ENCODE results near the gene R3HCC1L.

R3HCC1L gene

DNA sequence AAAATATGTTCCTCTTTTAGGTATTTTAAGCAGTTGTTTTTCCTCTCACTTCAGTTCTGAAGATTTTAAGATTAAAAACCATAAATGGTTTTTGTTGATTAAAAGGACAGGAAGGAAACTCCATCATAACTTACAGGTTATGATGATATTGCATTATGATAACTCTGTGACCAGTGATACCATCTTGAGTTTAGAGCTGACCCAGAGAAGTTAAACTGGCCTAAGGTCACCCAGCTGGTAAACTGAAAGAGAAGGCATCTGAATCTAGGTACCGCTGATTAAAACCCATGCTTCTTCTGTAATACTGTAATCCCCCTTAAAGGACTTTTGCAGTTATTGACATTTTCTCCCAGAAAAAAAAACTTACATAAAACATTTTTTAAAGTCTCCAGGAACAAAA is 103.9 kb downstream of the R3HCC1L start:
- no peak for DNase-seq

DNA sequence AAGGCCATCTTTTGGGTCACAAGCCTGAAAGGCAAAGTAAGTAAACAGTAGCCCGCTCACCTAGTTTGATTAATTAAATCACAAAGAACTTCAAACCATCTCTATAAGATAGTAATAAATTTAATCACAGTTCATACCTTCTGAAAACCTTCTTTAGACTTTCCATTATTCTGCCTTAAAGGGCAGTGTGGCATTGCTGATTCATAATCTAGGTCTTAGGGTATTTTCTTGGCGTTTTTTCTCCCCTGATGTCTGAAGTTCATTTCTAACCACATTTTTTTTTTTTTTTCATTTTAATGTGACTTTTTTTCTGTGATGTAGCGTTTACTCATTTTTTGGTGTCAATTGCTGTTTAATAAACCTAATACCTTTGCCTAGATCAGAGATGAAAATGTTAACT is 106.1 kb downstream of the R3HCC1L start:
- DNase-seq = no peak

DNA sequence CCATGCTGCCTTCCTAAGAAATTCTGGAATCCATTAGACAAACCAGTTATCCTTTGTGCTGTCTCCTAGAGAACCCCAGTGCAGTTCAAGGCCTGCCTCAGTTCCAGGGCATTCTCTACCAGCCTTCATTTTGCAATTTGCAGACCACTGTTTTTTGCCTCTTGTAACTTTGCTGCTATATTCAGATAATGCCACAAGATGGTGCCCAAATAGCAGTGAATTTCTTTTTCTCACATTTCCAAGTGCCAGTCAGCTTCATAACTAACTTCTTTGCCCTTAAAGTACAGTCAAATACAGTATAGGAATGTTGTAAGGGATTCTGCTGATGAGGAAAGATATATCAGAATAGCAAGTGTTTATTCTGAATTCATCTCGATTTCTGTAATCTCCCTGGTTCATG is 108.4 kb downstream of the R3HCC1L start:
- DNase-seq = no peak

DNA sequence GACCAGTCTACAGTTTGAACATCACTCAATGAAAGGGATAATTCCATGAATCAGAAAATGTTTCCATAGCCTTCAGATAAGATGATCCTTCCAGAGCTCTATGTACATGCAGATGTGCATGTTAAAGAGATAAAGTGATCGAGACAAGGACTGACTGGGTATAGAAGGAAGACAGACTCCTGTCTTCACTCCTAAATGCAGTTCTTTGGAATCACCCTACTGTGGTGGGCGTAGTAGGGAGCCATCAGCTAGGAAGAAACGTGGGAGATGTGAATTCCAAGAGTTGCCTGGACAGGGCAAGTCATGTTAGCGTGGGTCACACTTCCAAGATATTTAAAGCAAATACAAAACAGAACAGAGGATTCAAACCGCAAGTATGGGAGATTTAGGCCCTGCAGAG is 109.7 kb downstream of the R3HCC1L start:
- DNase-seq = no peak

DNA sequence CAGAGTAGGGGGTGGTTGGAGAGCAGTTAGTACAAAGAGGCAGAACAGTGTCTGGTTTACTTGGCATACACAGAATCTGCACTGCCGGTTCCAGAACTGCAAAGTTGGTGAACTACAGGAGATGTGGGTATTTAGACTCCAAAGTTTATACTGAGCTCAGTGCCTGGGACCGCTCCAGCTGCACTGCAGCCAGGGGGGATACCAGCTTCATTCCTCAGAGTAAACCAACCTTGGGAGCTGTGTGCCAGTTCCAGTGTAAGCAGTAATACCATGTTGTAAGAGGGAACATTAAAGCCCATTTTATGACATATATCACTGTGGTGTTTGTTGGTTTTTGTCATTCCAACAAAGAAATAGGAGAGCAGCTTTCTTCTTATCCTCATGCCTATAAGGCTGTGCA is 110.1 kb downstream of the R3HCC1L start:
- no peak for DNase-seq

DNA sequence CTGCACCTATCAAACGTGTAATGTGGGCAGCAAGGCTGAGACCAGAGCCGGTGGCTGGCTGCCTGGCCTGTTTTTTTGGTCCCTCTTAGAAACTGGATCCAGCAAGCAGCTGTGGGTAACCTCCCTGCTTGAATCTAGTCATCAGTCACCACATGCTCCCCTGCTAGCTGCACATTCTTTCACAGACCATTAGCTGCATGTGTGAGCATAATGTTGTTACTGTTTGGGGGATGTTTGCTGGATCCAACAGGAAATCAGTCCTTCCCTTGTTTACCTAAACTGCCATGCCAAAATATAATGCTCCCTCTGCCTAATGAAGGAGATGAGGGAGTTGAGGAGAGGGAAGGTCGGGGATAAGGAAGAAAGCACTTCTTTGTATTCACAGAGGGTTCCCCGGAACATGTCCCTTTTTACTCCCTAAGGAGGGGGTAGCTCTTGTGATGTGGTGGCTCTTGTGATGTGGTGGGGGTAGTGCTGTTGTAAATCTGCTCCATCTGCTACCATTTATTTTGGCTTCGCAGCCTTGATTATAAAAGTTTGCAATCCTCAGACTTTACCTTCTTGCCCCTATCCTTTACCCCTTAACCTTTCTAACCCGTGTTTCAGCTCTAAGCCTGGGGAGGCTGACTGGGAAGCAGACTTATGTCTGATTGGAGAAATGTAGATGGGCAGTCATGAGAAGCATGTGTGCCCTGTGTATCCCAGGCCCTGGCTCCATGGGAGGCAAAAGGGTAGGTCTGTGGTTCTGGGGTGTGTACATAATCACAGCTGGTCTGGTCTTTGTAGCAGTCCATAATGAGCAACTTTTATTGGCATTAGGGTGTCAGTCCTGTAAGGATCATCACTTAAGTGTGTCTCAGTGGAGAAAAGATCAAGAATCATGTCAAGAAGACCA is 112.7 kb downstream of the R3HCC1L start:
- DNase-seq = no peak

DNA sequence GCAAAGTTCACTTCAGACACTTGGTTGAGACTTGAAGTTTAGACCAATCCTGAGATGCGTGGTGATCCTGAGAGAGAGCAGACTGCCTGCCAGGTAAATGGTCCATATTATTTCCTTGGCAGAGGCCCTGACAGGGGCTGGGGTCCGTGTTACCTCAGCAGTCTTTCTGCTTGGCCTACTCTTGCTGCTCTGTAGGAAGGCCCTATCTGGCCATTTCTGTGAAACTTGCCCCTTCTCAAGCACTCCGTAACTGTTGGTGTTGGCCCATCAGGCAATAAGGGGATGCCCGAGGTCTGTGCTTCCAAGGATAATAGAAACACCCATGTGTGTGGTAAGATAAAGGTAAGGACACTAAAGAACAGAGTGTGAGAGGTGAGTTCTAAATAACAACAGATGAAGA is 113.6 kb downstream of the R3HCC1L start:
- no peak for DNase-seq

DNA sequence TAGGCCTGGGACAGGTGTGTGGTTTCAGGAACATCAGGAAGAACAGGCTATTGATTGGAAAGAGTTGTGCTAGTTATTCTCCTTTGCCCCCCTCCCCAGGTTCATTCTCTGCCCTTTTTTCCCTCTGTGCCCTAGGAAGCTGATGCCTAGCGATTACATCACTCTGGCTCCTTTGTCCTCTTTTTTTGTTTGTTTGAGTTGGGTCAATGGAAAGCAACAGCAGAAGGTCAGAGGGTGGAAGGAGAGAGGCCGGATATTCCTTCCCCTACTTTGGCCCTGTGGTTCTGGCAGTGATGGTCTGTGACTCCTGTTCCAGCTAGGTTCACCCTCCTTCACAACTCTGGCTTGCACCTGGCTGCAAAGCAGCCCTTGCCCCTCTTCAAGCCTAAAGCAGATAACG is 114.7 kb downstream of the R3HCC1L start:
- DNase-seq = no peak

DNA sequence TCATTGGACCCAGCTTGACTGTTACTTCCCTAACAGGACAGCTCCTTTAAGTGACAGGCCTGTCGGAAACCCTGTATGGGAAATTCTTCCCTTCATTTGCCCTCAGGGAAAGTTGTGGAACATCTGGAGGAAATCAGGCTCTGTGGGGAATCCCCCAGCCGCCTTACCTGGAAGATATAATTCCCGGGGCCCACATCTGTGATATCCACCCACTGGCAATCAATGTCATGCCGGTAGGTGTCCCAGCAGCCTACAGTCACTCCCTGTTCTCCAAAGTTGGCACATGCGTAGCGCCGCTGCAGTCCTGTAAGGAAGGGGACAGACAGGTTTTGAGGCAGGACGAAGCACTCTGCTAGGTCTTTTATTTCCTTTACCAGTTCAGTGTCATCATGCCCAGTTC is 116.9 kb downstream of the R3HCC1L start:
- no peak for DNase-seq

DNA sequence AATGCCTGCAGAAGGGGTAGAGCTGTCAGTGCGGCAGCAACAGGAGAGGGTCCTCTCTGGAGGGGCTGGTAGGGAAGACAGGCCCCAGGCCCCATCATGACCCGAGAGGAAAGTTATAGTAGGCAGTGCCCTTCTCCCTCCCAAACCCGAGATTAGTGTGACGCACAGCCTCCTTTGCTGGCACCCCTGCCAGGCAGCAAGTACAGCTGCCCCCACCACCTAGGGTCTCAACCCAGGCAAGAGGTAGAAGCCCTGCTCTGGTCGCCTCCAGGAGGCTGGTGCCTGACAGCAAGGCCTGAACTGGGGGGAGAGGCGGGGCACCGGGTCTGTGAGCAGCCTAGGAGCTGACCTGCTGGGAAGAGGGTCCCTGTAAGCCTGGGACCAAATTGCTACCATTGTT is 118.0 kb downstream of the R3HCC1L start:
- DNase-seq = no peak

DNA sequence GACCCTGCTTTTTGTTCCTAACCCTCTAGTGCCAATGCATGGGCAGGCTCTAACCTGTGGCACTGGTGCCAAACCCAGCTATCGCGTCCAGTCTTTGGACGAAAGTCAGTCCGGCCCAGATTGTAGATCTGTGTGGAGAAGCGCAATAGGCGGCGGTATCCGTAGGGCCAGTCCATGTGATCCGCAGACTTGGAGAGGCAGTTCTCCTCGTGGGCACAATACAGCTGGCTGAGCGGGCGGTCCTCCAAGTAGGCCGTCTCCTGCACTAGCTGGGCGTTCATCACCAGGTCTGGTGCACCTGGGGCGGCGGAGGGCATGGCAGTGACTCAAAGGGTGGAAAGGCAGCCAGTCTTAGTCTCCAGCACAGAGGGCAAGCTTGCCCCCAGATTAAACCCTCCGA is 119.0 kb downstream of the R3HCC1L start:
- no peak for DNase-seq

DNA sequence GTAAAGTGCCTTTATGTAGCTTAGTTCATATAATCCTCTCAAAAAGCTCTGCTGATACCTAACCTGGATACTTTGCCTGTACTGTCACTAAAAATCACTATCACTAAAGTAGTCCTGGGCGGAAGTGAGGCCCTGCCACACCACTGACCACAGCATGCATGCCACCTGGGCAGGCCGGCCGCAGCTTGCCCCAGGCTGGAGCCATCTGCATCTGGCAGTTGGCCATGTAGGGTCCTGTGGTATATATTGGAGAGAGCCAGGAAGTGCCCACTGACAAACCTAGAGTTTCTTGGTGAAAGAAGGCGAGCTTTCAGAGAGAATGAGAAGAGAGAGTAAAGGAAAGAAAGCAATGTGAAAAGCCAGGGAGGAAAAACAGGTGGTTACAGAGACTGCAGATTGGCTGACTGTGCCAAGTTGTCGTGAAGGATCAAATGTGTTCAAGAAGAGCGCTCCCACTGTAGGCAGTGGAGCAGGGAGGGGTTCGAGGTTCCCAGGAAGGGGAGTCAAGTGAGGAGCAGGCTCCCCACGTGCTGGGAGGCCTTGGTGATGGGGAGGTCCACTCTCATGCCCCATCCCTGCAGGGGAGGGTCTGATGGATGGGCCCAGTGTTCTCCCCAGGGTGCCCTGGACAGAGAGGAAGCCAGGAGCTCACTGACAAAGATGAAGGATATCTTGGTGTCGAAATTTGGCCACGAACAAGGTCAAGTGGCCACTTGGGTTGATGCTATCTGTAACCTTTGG is 119.9 kb downstream of the R3HCC1L start:
- DNase-seq = no peak

DNA sequence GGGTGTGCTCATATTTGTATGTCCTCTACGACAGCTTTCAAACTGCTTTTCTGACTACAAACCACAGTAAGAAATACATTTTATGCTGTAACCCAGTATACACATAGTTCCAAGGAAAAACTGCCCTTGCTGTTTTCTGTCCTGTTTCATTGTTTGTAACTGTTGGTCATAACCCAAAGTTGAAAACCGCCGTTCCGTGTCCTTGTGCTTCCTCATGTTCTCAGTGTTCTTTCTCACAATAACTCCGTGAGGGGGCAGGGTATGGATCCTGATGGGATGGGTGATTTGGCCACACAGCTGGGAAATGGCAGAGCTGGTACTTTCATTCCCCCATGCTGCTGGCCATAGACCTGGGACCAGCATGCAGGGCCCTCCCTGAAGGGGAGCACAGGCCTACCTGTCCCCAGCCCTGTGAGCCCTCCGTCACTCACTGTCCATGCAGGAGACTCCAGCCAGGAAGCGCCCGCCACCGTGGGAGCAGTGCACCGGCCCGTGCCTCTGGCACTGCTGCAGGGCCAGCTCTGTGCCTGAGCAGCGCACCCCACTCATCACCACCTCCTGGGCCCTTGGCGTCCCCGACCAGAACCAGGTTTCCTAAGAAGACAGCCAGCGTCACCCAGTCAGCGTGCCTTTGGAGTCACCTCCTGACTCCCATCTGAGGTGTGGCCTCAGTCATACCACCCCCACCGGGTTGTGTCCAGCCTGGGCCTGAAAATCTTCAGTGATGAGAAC is 120.9 kb downstream of the R3HCC1L start:
- no peak for DNase-seq

DNA sequence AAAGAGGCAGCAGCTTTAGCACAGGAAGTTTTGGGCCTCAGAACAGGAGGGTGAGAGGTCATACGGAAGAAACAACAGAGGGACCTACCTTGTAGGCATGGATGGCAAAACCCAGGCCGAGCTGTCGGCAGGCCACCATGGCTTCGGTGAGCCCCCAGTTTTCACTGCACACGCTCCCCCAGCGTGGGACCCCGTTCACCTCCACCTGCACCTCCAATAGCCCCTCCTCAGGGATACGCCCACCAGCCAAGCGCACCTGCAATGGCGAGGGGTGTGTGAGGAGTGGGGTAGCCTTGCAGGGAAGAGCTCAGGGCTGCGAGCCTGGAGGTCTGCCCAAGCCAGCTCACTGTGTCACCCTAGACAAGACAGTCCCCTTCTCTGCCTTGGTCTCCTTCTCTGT is 122.2 kb downstream of the R3HCC1L start:
- DNase-seq = no peak

DNA sequence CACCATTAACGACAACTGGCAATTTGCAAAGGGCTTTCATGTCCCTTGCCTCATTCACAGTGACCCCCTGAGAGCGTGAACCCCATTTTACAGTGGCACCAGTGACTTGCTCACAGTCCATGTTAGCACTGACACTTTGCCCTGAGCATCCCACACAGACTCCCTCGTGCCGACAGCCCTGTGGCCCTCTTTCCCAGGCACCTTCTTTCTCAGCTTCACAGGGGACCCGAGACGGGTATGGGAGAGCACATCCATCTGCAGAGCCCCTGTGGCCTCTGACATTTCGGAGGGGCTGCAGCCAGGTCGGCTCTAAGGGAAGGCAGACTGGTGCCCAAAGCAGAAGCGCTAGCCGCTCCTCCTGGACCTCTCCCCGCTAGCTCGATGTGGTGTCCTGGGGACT is 122.7 kb downstream of the R3HCC1L start:
- no peak for DNase-seq

DNA sequence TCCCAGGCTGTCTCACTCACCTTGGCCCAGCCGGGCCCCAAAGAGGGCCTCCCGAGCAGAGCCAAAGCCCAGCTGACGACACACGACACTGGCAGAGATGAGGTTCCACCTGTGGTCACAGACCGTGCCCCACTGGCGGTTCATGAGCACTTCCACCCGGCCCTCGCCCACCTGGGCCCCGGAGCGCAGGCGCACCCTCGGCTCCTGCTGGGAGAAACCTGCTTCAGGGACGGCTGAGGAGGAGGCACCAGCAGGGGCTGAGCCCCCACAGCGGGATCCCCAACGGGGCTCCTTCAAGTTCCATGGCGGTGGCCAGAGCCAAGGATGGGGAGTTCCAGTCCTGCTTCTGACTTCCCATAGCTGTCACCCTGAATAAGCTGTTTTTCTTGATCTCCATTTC is 123.5 kb downstream of the R3HCC1L start:
- DNase-seq = no peak

DNA sequence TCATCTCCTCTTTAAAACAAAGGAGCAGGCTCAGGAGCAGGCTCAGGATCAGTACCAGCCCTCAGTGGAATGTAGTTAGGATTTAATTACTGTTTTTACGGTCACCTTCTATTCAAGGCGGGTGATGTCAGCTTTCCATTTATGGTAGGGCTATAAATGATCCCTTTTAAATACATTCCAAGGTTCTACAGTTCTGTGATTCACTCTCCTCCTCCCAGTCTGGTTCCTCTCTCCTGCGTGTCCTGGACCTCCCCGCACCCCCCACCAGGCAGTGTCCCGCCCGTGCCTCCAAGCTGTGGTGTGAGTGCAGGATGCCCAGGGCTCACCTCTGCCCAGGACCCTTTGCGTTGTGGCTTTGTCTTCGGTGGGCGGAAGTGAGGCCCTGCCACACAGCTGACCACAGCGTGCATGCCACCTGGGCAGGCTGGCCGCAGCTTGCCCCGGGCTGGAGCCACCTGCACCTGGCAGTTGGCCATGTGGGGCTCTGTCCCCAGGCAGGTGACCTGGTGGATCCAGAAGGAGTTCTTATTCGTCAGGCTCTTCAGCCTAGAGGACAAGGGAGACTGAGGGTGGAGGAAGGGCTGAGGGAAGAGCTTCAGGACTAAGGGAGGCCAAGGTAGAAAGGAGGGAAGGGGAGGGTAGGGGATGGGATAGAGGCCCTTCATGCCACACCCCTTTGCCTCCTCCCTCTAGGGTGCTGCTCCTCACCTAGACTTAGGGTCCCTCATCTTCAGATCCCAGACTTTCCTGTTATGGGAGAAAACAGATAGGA is 124.4 kb downstream of the R3HCC1L start:
- no peak for DNase-seq

DNA sequence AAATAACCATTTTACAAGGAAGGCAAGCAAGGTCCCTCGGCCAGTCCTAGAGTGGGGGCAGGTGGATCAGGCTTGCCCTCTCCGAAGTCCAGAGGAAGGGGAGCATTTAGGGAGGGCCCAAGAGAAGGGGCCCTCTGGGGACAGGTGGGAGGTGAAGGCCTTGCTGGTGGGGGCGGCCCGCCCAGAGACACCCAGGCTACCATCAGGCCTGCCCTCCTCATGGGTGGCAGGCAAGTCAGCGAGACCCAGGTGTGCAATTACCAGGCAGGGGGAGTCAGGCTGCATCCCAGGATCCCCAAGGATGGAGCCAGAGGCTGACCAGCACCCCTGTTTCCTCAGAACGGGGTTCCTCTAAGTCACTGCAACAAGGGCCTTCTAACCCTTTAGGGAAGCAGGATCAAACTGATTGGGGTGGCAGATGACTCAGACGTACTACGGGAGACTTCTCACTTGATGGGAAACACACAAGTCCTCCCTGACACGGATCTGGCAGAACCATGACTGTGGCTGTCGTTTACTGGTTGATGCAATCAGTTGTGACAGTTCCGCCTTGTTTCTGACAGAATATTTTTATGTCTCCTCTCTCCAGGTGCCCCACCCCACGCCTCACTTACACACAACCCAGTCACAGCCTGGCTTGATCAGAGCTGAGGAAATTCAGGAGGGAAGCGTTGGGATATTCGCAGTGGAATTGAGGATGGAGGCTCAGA is 125.3 kb downstream of the R3HCC1L start:
- DNase-seq = no peak

DNA sequence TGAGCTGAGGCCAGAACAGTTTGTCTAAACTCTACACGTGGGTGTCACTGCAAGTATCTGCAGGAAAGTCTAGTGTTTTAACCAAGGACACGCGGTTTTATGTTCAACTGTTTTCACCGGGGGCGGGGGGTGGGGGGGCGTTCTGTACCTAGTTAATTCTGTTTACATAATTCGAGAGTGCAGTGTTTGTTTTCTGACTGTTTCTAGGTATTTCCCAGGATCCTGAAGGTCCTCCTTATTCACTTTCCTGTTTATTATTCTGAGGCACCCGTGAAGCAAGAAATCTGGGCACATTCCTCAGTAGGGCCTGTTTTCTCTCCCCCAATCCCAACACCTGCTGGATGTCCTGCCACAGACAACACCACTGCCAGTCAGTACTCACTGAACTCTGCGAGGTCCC is 125.9 kb downstream of the R3HCC1L start:
- DNase-seq = no peak

DNA sequence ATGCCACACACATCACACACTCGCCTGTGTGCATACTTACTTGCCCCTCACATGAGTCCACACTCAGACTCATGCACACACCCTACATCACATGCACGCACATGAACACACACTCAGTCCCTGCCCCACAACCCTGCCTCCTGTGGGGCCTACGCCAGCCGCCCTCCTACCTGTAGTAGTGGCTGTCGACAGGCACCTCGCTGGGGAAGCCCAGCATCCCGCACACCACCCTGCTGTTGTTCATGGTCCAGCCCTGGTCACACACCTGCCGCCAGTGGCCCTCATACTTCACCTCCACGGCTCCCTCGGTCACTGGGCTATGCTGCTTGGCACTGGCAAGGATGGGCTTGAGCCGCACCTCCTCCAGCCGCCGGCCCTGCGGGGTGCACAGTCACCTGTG is 126.3 kb downstream of the R3HCC1L start:
- DNase-seq = no peak

DNA sequence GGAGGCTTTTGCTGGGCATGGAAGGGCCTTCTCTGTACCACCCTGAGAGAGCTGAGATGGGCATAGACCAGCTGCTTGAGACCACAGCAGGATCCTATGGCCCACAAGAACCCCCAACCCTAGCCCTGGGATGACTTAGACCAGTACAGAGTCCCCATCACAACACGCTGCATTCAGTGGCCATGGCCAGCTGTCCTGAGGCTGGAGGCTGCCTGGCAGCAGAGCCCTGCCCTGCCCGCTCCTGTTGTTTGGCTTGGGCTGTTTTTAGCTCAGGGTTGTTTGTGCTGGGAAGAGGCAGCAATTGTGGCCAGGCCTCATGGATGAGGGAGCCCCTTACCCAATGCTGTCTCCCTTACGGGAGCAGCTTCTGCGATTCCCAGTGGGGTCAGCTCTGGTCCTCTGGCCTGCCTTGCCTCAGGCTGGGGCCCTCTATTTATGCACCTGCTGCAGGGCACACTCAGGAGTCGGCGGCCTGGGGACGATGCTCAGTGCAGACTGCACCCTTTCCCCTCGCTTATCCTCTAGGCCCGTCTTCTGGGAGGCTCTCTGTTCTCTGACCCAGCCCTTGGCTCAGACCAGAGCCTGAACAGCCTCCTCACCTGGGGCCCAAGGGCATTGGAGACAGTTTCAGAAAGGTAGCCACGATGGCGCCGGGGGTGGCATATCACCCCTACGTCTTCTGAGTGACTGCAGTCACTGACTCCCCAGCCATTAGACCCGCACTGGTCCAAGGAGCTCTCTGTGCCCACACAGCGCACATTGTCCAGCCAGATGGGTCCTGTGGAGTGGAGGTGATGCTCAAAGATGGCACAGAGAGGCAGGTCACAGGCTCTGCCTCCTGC is 127.2 kb downstream of the R3HCC1L start:
- no peak for DNase-seq
